Right lobe of liver (tissue), 4 donors: ENCODE data around the gene HSPD1.

ENCODE experiments used
- POLR2A ChIP-seq: fragments of 450-650 bp; IDR thresholded peaks from one replicate; pipeline ENCODE4 v1.6.1; 2017; ENCODE audit warnings: antibody characterized with exemption, mild to moderate bottlenecking
- TF ChIP-seq, protein P1 (sequence below), 4 donors: fragments of 200-600 bp in 3 of 4; fragments of 450-650 bp in 1 of 4; IDR thresholded peaks; one replicate each; pipeline versions ENCODE4 v1.5.1 to v1.8.0; 2016 to 2022; ENCODE audit warnings: antibody characterized with exemption in 4 of 4, mild to moderate bottlenecking in 2 of 4
- donor health status: DM: no; HTN: no; CAD: no.
- donor health status: DM: no; HTN: no; CAD: no.
- donor health status: DM: no; HTN: yes; CAD: no.

DNA sequence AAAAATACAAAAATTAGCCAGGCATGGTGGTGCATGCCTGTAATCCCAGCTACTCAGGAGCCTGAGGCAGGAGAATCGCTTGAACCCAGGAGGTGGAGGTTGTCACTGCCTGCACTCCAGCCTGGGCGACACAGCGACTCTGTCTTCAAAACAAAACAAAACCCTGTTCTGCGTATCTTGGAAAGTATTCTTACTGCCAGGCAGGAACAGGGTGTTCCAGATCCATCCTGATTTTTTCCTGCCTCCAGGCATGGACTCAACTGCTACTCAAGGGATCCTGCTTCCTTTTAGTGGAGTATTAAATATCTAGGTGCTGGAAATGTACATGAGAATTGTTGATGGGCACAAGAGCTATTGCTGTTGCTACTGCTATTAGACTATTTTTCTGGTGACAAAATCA, 12.3 kb downstream of the HSPD1 start:
- TF ChIP-seq, protein P1, sequence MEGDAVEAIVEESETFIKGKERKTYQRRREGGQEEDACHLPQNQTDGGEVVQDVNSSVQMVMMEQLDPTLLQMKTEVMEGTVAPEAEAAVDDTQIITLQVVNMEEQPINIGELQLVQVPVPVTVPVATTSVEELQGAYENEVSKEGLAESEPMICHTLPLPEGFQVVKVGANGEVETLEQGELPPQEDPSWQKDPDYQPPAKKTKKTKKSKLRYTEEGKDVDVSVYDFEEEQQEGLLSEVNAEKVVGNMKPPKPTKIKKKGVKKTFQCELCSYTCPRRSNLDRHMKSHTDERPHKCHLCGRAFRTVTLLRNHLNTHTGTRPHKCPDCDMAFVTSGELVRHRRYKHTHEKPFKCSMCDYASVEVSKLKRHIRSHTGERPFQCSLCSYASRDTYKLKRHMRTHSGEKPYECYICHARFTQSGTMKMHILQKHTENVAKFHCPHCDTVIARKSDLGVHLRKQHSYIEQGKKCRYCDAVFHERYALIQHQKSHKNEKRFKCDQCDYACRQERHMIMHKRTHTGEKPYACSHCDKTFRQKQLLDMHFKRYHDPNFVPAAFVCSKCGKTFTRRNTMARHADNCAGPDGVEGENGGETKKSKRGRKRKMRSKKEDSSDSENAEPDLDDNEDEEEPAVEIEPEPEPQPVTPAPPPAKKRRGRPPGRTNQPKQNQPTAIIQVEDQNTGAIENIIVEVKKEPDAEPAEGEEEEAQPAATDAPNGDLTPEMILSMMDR (IDR thresholded peaks at IDR 0.05): no peak
- TF ChIP-seq POLR2A: no peak
